K562 (cell line): ENCODE results near the gene USH1G. TPM values are rescaled to one million over a fixed set of nuclear protein-coding genes. Genes with fewer than 3 reads are reported as not detected.

ENCODE experiments used
- ADNP ChIP-seq: fragments of 200-800 bp; sonication (Bioruptor generic); IDR thresholded peaks from 2 replicates; pipeline ENCODE4 v1.6.1; 2016; ENCODE audit warnings: missing genetic modification characterization, missing compliant biosample characterization
- CREM ChIP-seq: IDR thresholded peaks from 2 replicates; pipeline ENCODE4 v1.6.1; 2014; ENCODE audit warnings: antibody characterized with exemption, low read depth
- ESRRA ChIP-seq: fragments of 450-650 bp; IDR thresholded peaks from 2 replicates; pipeline ENCODE4 v1.6.1; 2014; ENCODE audit warnings: low read depth, mild to moderate bottlenecking, moderate library complexity, borderline replicate concordance
- GABPA ChIP-seq: fragments of 200-800 bp; sonication (Bioruptor generic); conservative IDR thresholded peaks from 2 replicates; pipeline ENCODE4 v1.6.1; 2016; ENCODE audit warnings: low read depth, missing genetic modification characterization, missing compliant biosample characterization
- HLTF ChIP-seq: fragments of 450-650 bp; IDR thresholded peaks from 2 replicates; pipeline ENCODE4 v1.6.1; 2016
- PTBP1 ChIP-seq: fragments of 200-400 bp; formaldehyde crosslinking; IDR thresholded peaks from 2 replicates; pipeline ENCODE4 v1.6.1; 2017; ENCODE audit warnings: low read depth, low read length
- RBM15 ChIP-seq: fragments of 200-400 bp; formaldehyde crosslinking; IDR thresholded peaks from 2 replicates; pipeline ENCODE4 v1.6.1; 2018; ENCODE audit warnings: mild to moderate bottlenecking, low read length, moderate library complexity; ENCODE audit not compliant: insufficient read depth
- RCOR1 ChIP-seq, 2 experiments: IDR thresholded peaks; 2 replicates each; pipeline ENCODE4 v1.6.1; 2012; ENCODE audit warnings: low read depth in 2 of 2, low read length in 2 of 2, borderline replicate concordance in 1 of 2, improper control_type of control experiment in 1 of 2
- SREBF2 ChIP-seq: sonication (generic); formaldehyde crosslinking; IDR thresholded peaks from 2 replicates; pipeline ENCODE4 v1.4.0; 2020; ENCODE audit warnings: mild to moderate bottlenecking, missing genetic modification reagents
- polyA plus RNA-seq, 8 experiments: library from polyadenylated mRNA; depleted of rRNA in 4 of 8; stranded (reverse) in 5 of 8; unstranded in 3 of 8; fragments of >200 nt; fragmentation: Nextera tagmentation in 2 of 8; fragmentation: Illumina TruSeq in 1 of 8; extraction: Ambion mirVana in 2 of 8; extraction: Trizol in 1 of 8; gene quantifications; 2 replicates each; pipeline versions ENCODE4 v1.2.1 to v1.2.3, GENCODE V29; 2011 to 2014; ENCODE audit warnings: inconsistent platforms in 1 of 8, missing spikeins in 1 of 8
- total RNA-seq, 7 experiments: library from RNA; depleted of rRNA in 6 of 7; stranded (reverse); fragments of >200 nt in 6 of 7; fragmentation: Illumina TruSeq in 2 of 7; extraction: Trizol in 2 of 7; gene quantifications; 2 replicates each; pipeline versions ENCODE4 v1.2.1 to v1.2.3, GENCODE V29; 2011 to 2021; ENCODE audit warnings: low replicate concordance in 1 of 7
- TF ChIP-seq, protein P1 (sequence below): sonication (generic); formaldehyde crosslinking; IDR thresholded peaks from 2 replicates; pipeline ENCODE4 v1.8.0; 2022; ENCODE audit warnings: mild to moderate bottlenecking, missing genetic modification reagents
- TF ChIP-seq, protein P2 (sequence below): sonication (generic); formaldehyde crosslinking; IDR thresholded peaks from 2 replicates; pipeline ENCODE4 v1.9.0; 2022; ENCODE audit warnings: mild to moderate bottlenecking, missing genetic modification reagents
- TF ChIP-seq, protein P3 (sequence below): sonication (generic); formaldehyde crosslinking; IDR thresholded peaks from 2 replicates; pipeline ENCODE4 v1.8.0; 2022; ENCODE audit warnings: mild to moderate bottlenecking, missing genetic modification reagents
- TF ChIP-seq, protein P4 (sequence below): fragments of 450-650 bp; IDR thresholded peaks from 2 replicates; pipeline ENCODE4 v1.6.1; 2016; ENCODE audit warnings: mild to moderate bottlenecking
- TF ChIP-seq, protein P5 (sequence below): sonication (generic); IDR thresholded peaks from 2 replicates; pipeline ENCODE4 v1.6.1; 2016
- TF ChIP-seq, protein P6 (sequence below): fragments of 250-450 bp; sonication (Bioruptor Pico); IDR thresholded peaks from 2 replicates; pipeline ENCODE4 v1.4.0; 2020; ENCODE audit warnings: borderline replicate concordance

Gene USH1G
- total and polyA plus RNA-seq, 9 of the 15 experiments (the other 6 are each of a cell fraction or from before 2014, with no cell fraction given), result 0.22 to 1.00 (median 0.64) TPM; not detected in 2

DNA sequence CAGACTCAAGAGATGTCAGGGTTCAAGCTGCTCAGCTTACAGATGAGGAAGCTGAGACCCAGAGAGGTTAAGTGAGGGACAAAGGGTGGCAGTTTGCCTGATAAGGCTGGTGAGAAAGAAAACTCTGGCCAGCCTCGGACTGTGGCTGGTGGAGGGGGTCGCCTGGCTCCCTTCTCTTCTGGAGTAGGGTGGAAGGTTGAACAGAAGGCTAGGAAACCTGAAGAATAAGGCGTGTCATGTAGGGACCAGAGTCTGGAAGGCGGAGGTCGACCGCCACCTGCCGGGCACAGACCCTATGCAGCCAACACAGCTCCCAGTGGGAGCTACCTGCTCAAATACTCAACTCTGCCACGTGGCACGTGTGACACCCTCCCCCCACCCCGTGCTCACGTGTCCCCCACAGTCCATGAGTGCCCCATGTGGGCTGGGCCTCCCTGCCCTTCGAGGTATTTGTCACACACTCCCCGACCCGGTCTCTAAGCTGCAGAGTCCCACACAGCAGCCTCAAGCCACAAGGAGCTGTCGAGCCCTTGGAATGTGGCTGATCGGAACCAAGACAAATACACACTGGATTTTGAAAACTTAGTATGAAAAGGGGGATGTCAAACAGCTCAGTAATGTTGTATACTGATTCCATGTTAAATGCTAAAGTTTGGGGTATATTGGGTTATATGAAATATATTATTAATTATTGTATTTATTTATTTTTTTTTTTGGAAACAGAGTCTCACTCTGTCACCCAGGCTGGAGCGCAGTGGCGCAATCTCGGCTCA lies 37.7 kb upstream of the USH1G start (continued):
- TF ChIP-seq, protein P1, sequence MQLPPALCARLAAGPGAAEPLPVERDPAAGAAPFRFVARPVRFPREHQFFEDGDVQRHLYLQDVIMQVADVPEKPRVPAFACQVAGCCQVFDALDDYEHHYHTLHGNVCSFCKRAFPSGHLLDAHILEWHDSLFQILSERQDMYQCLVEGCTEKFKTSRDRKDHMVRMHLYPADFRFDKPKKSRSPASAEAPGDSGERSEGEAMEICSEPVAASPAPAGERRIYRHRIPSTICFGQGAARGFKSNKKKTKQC, result peak; percentile 69
- TF ChIP-seq HLTF, result peak; percentile 79
- no peak for TF ChIP-seq RBM15
- no peak for TF ChIP-seq ADNP
- peak in 1 of 2 experiments; percentile 23; a peak in 1 of 4 replicates for TF ChIP-seq RCOR1 (IDR thresholded peaks at IDR 0.05; ENCODE audit: borderline replicate concordance in 1 of 2, low read depth in 2 of 2, low read length in 2 of 2)
- TF ChIP-seq, protein P2, sequence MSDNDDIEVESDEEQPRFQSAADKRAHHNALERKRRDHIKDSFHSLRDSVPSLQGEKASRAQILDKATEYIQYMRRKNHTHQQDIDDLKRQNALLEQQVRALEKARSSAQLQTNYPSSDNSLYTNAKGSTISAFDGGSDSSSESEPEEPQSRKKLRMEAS (CRISPR knock-in tag), result peak; percentile 98
- TF ChIP-seq SREBF2 (CRISPR knock-in tag), result no peak
- TF ChIP-seq, protein P3, sequence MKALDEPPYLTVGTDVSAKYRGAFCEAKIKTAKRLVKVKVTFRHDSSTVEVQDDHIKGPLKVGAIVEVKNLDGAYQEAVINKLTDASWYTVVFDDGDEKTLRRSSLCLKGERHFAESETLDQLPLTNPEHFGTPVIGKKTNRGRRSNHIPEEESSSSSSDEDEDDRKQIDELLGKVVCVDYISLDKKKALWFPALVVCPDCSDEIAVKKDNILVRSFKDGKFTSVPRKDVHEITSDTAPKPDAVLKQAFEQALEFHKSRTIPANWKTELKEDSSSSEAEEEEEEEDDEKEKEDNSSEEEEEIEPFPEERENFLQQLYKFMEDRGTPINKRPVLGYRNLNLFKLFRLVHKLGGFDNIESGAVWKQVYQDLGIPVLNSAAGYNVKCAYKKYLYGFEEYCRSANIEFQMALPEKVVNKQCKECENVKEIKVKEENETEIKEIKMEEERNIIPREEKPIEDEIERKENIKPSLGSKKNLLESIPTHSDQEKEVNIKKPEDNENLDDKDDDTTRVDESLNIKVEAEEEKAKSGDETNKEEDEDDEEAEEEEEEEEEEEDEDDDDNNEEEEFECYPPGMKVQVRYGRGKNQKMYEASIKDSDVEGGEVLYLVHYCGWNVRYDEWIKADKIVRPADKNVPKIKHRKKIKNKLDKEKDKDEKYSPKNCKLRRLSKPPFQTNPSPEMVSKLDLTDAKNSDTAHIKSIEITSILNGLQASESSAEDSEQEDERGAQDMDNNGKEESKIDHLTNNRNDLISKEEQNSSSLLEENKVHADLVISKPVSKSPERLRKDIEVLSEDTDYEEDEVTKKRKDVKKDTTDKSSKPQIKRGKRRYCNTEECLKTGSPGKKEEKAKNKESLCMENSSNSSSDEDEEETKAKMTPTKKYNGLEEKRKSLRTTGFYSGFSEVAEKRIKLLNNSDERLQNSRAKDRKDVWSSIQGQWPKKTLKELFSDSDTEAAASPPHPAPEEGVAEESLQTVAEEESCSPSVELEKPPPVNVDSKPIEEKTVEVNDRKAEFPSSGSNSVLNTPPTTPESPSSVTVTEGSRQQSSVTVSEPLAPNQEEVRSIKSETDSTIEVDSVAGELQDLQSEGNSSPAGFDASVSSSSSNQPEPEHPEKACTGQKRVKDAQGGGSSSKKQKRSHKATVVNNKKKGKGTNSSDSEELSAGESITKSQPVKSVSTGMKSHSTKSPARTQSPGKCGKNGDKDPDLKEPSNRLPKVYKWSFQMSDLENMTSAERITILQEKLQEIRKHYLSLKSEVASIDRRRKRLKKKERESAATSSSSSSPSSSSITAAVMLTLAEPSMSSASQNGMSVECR, result peak; percentile 90
- no peak for TF ChIP-seq GABPA
- peak; percentile 59; the same call in 1 of the 2 replicates for TF ChIP-seq ESRRA
- TF ChIP-seq, protein P4, sequence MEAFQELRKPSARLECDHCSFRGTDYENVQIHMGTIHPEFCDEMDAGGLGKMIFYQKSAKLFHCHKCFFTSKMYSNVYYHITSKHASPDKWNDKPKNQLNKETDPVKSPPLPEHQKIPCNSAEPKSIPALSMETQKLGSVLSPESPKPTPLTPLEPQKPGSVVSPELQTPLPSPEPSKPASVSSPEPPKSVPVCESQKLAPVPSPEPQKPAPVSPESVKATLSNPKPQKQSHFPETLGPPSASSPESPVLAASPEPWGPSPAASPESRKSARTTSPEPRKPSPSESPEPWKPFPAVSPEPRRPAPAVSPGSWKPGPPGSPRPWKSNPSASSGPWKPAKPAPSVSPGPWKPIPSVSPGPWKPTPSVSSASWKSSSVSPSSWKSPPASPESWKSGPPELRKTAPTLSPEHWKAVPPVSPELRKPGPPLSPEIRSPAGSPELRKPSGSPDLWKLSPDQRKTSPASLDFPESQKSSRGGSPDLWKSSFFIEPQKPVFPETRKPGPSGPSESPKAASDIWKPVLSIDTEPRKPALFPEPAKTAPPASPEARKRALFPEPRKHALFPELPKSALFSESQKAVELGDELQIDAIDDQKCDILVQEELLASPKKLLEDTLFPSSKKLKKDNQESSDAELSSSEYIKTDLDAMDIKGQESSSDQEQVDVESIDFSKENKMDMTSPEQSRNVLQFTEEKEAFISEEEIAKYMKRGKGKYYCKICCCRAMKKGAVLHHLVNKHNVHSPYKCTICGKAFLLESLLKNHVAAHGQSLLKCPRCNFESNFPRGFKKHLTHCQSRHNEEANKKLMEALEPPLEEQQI, result no peak
- TF ChIP-seq PTBP1, result no peak
- peak; percentile 65 for TF ChIP-seq CREM
- TF ChIP-seq, protein P5, sequence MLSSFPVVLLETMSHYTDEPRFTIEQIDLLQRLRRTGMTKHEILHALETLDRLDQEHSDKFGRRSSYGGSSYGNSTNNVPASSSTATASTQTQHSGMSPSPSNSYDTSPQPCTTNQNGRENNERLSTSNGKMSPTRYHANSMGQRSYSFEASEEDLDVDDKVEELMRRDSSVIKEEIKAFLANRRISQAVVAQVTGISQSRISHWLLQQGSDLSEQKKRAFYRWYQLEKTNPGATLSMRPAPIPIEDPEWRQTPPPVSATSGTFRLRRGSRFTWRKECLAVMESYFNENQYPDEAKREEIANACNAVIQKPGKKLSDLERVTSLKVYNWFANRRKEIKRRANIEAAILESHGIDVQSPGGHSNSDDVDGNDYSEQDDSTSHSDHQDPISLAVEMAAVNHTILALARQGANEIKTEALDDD, result no peak
- TF ChIP-seq, protein P6, sequence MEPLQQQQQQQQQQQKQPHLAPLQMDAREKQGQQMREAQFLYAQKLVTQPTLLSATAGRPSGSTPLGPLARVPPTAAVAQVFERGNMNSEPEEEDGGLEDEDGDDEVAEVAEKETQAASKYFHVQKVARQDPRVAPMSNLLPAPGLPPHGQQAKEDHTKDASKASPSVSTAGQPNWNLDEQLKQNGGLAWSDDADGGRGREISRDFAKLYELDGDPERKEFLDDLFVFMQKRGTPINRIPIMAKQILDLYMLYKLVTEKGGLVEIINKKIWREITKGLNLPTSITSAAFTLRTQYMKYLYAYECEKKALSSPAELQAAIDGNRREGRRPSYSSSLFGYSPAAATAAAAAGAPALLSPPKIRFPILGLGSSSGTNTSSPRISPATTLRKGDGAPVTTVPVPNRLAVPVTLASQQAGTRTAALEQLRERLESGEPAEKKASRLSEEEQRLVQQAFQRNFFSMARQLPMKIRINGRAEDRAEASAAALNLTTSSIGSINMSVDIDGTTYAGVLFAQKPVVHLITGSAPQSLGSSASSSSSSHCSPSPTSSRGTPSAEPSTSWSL (CRISPR knock-in tag), result no peak
